Right atrium auricular region (tissue), 2 donors: ENCODE measurements around the gene GNAO1. TPM values are rescaled to one million over a fixed set of nuclear protein-coding genes. Genes with fewer than 3 reads are reported as not detected.
A peak's percentile ranks its signal among the peaks of the same experiment; 100 is the strongest.

Experiments
- DNase-seq: peaks from one replicate; pipeline ENCODE4 v3.0.0-alpha.2; 2019; ENCODE audit warnings: low spot score
- H3K27ac ChIP-seq, 2 donors: fragments of 200-600 bp; sonication (generic); 1 replicate in 1 of 2; 2 replicates in 1 of 2; pipeline ENCODE4 v1.5.1; 2016 to 2019
- H3K27me3 ChIP-seq, 2 donors: fragments of 200-600 bp; sonication (generic); one replicate each; pipeline versions ENCODE4 v1.5.1 to v1.6.0; 2017 to 2019
- H3K36me3 ChIP-seq: fragments of 200-600 bp; sonication (generic); one replicate; pipeline ENCODE4 v1.5.1; 2016
- H3K4me1 ChIP-seq, 2 donors: fragments of 200-600 bp; sonication (generic); one replicate each; pipeline versions ENCODE4 v1.5.1 to v1.6.0; 2017 to 2019
- H3K4me3 ChIP-seq, 2 donors: fragments of 200-600 bp; sonication (generic); 1 replicate in 1 of 2; 2 replicates in 1 of 2; pipeline ENCODE4 v1.5.1; 2017 to 2019; ENCODE audit warnings: mild to moderate bottlenecking in 1 of 2, moderate library complexity in 1 of 2
- H3K9me3 ChIP-seq, 2 donors: fragments of 200-600 bp; sonication (generic); one replicate each; pipeline ENCODE4 v1.5.1; 2019
- CTCF ChIP-seq, 2 donors: fragments of 200-600 bp; sonication (generic); IDR thresholded peaks; one replicate each; pipeline ENCODE4 v1.5.1; 2019; ENCODE audit warnings: antibody characterized with exemption in 2 of 2
- total RNA-seq, 2 donors: library from RNA; depleted of rRNA; stranded (reverse); fragments of >200 nt; gene quantifications; one replicate each; pipeline ENCODE4 v1.1.0, GENCODE V29; 2016

Gene GNAO1
- total RNA-seq, 2 donors from 2014 or later, result 43.1 to 54.8 TPM

- Histone ChIP-seq H3K4me1 (peaks cover 0 to 25% of the 10 kb centered on the region in 2 donors), H3K9me3 (no peaks in the 10 kb centered on the region), H3K27me3 (no peaks in the 10 kb centered on the region), H3K4me3 (no peak overlapping the region), H3K36me3 (no peaks in the 10 kb centered on the region), H3K27ac (peak overlapping the region; percentile 13 to 18)
- TF ChIP-seq CTCF (IDR thresholded peaks at IDR 0.05), result no peak
- no peak for DNase-seq
These were observed 128.1 kb downstream of the GNAO1 start for GRCh38 chr16:56319376-56319775.

- Histone ChIP-seq H3K27ac (no peak overlapping the region), H3K4me1 (peaks cover 0 to 25% of the 10 kb centered on the region in 2 donors)
- no peak for TF ChIP-seq CTCF (IDR thresholded peaks at IDR 0.05)
These were observed 128.8 kb downstream of the GNAO1 start for GRCh38 chr16:56320056-56320455.

GRCh38 chr16:56320811-56321558 is 129.7 kb downstream of the GNAO1 start:
- peaks cover 0 to 25% of the 10 kb centered on the region in 2 donors for H3K4me1 ChIP-seq
- H3K36me3 ChIP-seq, result no peaks in the 10 kb centered on the region
- H3K4me3 ChIP-seq, result no peak overlapping the region
- no peaks in the 10 kb centered on the region for H3K27me3 ChIP-seq
- TF ChIP-seq CTCF (IDR thresholded peaks at IDR 0.05), result no peak
- H3K27ac ChIP-seq, result no peak overlapping the region
- no peak for DNase-seq
- no peaks in the 10 kb centered on the region for H3K9me3 ChIP-seq

More at GRCh38 chr16:56320056-56320455, 128.8 kb downstream of the GNAO1 start:
- Histone ChIP-seq H3K36me3 (no peaks in the 10 kb centered on the region), H3K9me3 (no peaks in the 10 kb centered on the region), H3K4me3 (no peak overlapping the region), H3K27me3 (no peaks in the 10 kb centered on the region)
- no peak for DNase-seq

GRCh38 chr16:56321571-56321970 is 130.3 kb downstream of the GNAO1 start:
- Histone ChIP-seq H3K27me3 (no peaks in the 10 kb centered on the region), H3K4me3 (no peak overlapping the region), H3K36me3 (no peaks in the 10 kb centered on the region), H3K4me1 (peaks cover 0 to 25% of the 10 kb centered on the region in 2 donors), H3K27ac (no peak overlapping the region), H3K9me3 (no peaks in the 10 kb centered on the region)
- TF ChIP-seq CTCF (IDR thresholded peaks at IDR 0.05), result no peak
- DNase-seq, result no peak

GRCh38 chr16:56324406-56324805 is 133.1 kb downstream of the GNAO1 start:
- H3K27ac ChIP-seq, result no peak overlapping the region

More at GRCh38 chr16:56324406-56324805, 133.1 kb downstream of the GNAO1 start:
- Histone ChIP-seq H3K4me1 (peaks cover 0 to 9% of the 10 kb centered on the region in 2 donors), H3K36me3 (no peaks in the 10 kb centered on the region), H3K4me3 (no peak overlapping the region), H3K27me3 (no peaks in the 10 kb centered on the region), H3K9me3 (no peaks in the 10 kb centered on the region)
- no peak for TF ChIP-seq CTCF (IDR thresholded peaks at IDR 0.05)
- no peak for DNase-seq
